HTR-8/SVneo (cell line): ENCODE results near the gene KMT2B.
"Not testable (repeated sequence)": the region's sequence is repeated elsewhere in the genome, so short reads cannot be mapped to it uniquely, and the experiment has no call there.

Source experiments
- DNase-seq: peaks from one replicate; pipeline ENCODE4 v3.0.0; 2011; ENCODE audit warnings: low spot score, mixed read lengths; ENCODE audit not compliant: insufficient read length
- FAIRE-seq: peaks from 2 replicates; lab custom pipeline; 2011; peaks lifted over from hg19 to GRCh38; lab: Jason Lieb, UNC

KMT2B gene

GRCh38 chr19:35724132-35724531 lies 6.3 kb downstream of the KMT2B start:
- FAIRE-seq, result not testable (repeated sequence)

DNA sequence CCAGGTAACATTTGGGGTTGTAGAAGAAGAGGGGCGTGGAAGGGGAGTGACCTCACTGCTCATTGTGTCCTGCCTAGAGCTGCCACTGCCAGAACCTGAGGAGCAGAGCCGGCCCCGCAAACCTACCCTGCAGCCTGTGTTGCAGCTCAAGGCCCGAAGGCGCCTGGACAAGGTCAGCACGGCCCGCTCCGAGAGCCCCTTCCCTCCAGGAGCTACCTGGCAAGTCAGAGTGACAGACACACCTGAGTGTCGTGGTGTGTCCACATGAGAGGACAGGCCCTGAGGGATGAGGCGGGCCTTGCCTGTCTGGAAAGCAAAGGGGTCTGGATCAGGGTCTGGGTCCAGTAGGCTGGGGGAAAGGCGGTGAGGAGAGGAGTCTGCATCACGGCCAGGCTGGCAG lies 6.8 kb downstream of the KMT2B start:
- DNase-seq, result no peak
- no peak for FAIRE-seq

More at GRCh38 chr19:35724132-35724531, 6.3 kb downstream of the KMT2B start:
- not testable (repeated sequence) for DNase-seq

DNA sequence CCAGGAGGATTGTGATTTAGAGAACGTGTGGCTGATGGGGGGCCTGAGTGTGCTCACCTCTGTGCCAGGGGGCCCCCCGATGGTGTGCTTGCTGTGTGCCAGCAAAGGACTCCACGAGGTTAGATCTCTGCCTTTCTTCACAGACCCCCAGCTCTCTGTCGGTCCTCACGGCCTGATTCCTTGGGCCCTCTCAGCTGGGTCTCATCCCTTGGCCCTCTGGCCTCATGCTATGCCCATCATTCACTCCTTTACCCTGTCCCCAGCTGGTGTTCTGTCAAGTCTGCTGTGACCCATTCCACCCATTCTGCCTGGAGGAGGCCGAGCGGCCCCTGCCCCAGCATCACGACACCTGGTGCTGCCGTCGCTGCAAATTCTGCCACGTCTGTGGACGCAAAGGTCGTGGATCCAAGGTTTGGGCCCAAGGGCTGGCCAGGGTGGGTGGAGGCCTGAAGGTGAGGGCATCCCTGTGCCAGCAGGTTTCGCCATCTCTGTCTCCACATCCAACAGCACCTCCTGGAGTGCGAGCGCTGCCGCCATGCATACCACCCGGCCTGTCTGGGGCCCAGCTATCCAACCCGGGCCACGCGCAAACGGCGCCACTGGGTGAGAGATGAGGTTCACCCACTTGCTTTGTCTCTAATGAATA lies 7.5 kb downstream of the KMT2B start:
- FAIRE-seq, result no peak
- no peak for DNase-seq

DNA sequence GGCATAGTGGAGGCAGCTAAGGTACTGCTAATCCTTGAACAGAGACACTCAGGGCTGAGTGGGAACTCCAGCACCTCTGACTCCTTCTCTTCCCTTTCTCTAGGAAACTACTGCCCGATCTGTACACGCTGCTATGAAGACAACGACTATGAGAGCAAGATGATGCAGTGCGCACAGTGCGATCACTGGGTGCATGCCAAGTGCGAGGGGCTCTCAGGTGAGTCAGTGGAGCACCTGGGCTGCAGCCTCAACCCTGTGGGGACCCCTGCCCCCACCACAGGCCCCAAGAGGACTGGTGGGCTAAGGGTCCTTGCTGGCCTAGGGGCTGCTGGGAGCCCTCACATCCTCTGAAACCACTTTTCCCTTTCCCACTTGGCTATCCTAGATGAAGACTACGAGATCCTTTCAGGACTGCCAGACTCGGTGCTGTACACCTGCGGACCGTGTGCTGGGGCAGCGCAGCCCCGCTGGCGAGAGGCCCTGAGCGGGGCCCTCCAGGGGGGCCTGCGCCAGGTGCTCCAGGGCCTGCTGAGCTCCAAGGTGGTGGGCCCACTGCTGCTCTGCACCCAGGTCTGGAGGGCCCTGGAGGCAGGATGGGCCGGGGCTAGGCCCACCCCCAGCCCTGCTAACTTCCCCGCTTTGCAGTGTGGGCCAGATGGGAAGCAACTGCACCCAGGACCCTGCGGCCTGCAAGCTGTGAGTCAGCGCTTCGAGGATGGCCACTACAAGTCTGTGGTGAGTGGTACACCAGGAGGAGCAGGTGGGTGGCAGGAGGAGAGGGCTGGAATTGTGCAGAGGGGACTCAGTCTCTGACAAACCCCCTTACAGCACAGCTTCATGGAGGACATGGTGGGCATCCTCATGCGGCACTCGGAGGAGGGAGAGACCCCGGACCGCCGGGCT lies 9.5 kb downstream of the KMT2B start:
- FAIRE-seq, result no peak

GRCh38 chr19:35727956-35728706 lies 10.3 kb downstream of the KMT2B start:
- no peak for DNase-seq
- FAIRE-seq, result no peak

More for the DNA sequence above, 9.5 kb downstream of the KMT2B start:
- DNase-seq, result no peak

DNA sequence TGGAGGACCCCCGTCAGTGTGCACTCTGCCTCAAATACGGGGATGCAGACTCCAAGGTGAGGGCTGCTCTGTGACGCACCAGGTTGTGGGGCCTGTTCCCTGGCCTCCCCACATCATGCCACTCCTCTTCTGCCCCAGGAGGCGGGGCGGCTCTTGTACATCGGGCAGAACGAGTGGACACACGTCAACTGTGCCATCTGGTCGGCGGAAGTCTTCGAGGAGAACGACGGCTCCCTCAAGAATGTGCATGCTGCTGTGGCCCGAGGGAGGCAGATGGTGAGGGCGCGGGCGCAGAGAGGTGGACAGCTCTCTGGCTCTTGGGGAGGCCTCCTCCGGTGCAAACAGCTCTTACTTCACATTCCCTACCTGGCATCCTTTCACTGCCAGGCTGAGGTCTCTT lies 11.2 kb downstream of the KMT2B start:
- DNase-seq (no peak), FAIRE-seq (no peak)

DNA sequence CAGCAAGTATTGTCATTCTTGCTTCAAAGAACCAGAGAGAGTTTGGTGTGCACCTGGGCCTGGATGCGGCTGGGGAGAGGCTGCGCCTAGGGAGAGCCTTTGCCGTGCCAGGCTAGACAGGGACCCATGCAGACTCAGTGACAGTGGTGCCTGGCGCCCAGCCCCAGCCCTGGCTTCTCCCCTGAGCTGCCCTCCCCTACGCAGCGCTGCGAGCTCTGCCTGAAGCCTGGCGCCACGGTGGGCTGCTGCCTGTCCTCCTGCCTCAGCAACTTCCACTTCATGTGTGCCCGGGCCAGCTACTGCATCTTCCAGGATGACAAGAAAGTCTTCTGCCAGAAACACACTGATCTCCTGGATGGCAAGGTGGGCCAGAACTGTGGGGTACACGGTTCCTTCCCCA lies 12.0 kb downstream of the KMT2B start:
- FAIRE-seq, result no peak
- no peak for DNase-seq

DNA sequence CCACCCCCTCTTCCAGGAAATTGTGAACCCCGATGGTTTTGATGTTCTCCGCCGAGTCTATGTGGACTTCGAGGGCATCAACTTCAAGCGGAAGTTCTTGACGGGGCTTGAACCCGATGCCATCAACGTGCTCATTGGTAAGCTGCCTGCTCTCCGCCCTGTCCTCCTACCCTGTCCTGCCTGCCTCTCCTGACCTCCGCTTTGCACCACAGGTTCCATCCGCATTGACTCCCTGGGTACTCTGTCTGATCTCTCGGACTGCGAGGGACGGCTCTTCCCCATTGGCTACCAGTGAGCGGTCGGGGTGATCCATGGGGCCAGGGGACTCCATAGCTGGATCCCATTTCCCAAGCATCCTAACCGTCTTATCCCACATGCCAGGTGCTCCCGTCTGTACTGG lies 12.5 kb downstream of the KMT2B start:
- FAIRE-seq (no peak), DNase-seq (no peak)

GRCh38 chr19:35731353-35731752 lies 13.6 kb downstream of the KMT2B start:
- DNase-seq (no peak), FAIRE-seq (no peak)

GRCh38 chr19:35731779-35732405 lies 14.1 kb downstream of the KMT2B start:
- FAIRE-seq, result no peak
- no peak for DNase-seq

GRCh38 chr19:35732540-35733179 lies 14.9 kb downstream of the KMT2B start:
- DNase-seq (no peak), FAIRE-seq (no peak)

DNA sequence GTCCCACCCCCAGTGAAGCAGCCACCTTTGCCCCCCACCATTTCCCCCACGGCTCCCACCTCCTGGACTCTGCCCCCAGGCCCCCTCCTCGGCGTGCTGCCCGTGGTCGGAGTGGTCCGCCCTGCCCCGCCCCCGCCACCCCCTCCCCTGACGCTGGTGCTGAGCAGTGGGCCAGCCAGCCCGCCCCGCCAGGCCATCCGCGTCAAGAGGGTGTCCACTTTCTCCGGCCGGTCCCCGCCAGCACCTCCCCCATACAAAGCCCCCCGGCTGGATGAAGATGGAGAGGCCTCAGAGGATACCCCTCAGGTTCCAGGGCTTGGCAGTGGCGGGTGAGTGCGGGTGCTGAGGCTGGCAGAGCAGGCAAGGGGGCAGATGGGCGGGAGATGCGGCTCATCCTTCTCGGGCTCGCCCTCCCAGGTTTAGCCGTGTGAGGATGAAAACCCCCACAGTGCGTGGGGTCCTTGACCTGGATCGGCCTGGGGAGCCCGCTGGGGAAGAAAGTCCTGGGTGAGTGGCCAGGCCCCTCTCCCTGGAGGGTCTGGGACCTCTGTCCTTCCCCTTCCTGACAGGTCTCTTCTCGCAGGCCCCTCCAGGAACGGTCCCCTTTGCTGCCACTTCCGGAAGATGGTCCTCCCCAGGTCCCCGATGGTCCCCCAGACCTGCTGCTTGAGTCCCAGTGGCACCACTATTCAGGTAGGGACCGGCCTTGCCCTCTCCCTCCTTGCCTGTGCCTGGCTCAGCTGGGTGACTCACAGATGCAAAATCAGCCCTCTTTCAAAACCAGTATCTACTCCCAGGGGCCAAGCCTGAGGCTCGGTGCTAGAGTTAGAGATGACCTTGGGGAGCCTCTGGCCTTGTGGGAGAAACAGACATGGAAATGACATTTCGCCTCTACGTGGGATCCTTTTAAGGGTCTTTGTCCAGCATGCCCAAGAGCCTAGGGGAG lies 15.7 kb downstream of the KMT2B start:
- no peak for DNase-seq
- no peak for FAIRE-seq

DNA sequence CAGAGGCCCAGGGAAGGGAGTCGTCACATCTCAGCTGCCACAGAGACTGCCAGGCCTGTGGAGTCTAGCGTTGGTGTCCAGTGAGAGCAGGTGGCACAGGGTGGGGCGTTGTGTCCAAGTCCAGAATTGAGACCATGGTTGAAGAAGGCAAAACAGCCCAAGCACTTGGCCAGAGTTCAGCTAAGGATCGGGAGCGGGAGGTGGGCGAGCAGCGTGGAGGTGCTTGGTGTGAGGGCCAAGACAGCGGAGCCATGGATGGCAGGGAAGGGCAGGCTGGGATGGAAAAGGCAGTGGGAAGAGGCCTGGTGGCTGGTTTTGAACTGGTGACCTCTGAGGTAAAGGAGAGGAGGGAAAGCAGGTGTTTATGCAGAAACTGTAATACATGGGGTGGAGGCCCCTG lies 16.5 kb downstream of the KMT2B start:
- FAIRE-seq (no peak), DNase-seq (no peak)

GRCh38 chr19:35734889-35735288 lies 17.1 kb downstream of the KMT2B start:
- no peak for FAIRE-seq
- no peak for DNase-seq

- no peak for DNase-seq
Measured at GRCh38 chr19:35736913-35737886, 19.4 kb downstream of the KMT2B start.

GRCh38 chr19:35738021-35738886 lies 20.5 kb downstream of the KMT2B start:
- DNase-seq, result no peak

More at GRCh38 chr19:35736913-35737886, 19.4 kb downstream of the KMT2B start:
- FAIRE-seq, result no peak

DNA sequence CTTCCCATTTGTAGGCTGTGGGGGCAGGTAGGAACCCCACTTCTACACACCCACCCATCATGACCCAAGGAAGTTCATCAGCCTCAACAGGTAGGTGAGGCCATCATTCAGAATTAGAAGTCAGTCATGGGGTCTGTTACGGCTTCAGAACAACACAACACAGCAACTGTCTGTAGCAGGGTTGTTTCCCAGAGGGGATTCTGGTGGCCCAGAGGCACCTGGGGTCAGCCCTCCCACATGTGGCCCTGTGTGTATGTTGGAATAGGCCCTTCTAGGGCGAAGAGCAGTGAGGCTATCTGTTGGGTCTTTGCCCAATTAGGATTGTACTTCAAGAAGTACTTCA lies 21.1 kb downstream of the KMT2B start:
- FAIRE-seq, result no peak
- no peak for DNase-seq

More at GRCh38 chr19:35738021-35738886, 20.5 kb downstream of the KMT2B start:
- FAIRE-seq, result no peak
